ENCODE data around the gene PRDM5. TPM values are rescaled to one million over a fixed set of nuclear protein-coding genes. Genes with fewer than 3 reads are reported as not detected.

Gene PRDM5
- total and polyA plus RNA-seq, 2 of the 13 experiments (the other 11 are each of a cell fraction or from before 2014, with no cell fraction given) = not detected

GRCh38 chr4:120853161-120853935, 69.2 kb downstream of the PRDM5 start:
- no peak for FAIRE-seq
- Histone ChIP-seq H3K4me3 (replicated peaks in 1 of 3; ENCODE audit: insufficient read depth in 1 of 3, low read depth in 2 of 3, low read length in 3 of 3) (no peak overlapping the region), H3K79me2 (ENCODE audit: insufficient read depth, low read length) (no peaks in the 10 kb centered on the region), H2AFZ (ENCODE audit: low read length) (no peak overlapping the region), H3K27me3 (ENCODE audit: control insufficient read depth in 1 of 2, insufficient read depth in 2 of 2, low read length in 2 of 2) (no peaks in the 10 kb centered on the region), H3K9me3 (ENCODE audit: low read length) (no peaks in the 10 kb centered on the region), H3K36me3 (replicated peaks in 1 of 2; ENCODE audit: control insufficient read depth in 1 of 2, insufficient read depth in 2 of 2, low read length in 2 of 2) (no peaks in the 10 kb centered on the region), H3K4me1 (ENCODE audit: insufficient read depth, low read length) (no peaks in the 10 kb centered on the region), H4K20me1 (ENCODE audit: insufficient read depth, low read length) (no peaks in the 10 kb centered on the region), H3K4me2 (ENCODE audit: low read depth, low read length) (no peak overlapping the region), H3K27ac (ENCODE audit: extremely low read length, insufficient read depth, low read length) (no peak overlapping the region), H3K9ac (ENCODE audit: insufficient read depth, low read depth, low read length) (no peak overlapping the region)
- no peak for ATAC-seq
- intact Hi-C loops (cut with micrococcal nuclease; ENCODE audit: unreplicated experiment) = no loop called here
- 9% methylated on average over 7 of the region's 7 CpGs for WGBS (ENCODE audit: low lambda C conversion rate)
- DNase-seq (ENCODE audit: low spot score) = no peak
- in situ Hi-C loops (cut with HindIII; ENCODE audit: extremely low pct_ligation_motif_present, low pct_unique_long_range_greater_than_20kb) = no loop called here
- ChIA-PET CTCF (ENCODE audit: low intra/inter-chr PET ratio, low total read pairs) (no interaction called here), POLR2A (no interaction called here)
- no TSS peak for BruUV-seq (replicated peaks)
- TF ChIP-seq TERF1 (CRISPR knock-in tag; IDR thresholded peaks at IDR 0.05) (no peak), HOXA5 (CRISPR knock-in tag; IDR thresholded peaks at IDR 0.05) (no peak), GMEB2 (CRISPR knock-in tag; IDR thresholded peaks at IDR 0.05; ENCODE audit: low read depth) (no peak), HNRNPH1 (optimal IDR thresholded peaks at IDR 0.05; ENCODE audit: low read depth, low read length) (no peak), ZNF619 (CRISPR knock-in tag; IDR thresholded peaks at IDR 0.05) (no peak), NFYC (CRISPR knock-in tag; IDR thresholded peaks at IDR 0.05) (no peak), CBX1 (IDR thresholded peaks at IDR 0.05; ENCODE audit: low read depth) (no peak), PCBP1 (IDR thresholded peaks at IDR 0.05; ENCODE audit: borderline replicate concordance, low read depth, low read length) (no peak), SKI (IDR thresholded peaks at IDR 0.05; ENCODE audit: partially characterized antibody) (no peak), ZNF101 (CRISPR knock-in tag; IDR thresholded peaks at IDR 0.05; ENCODE audit: borderline replicate concordance, low read depth) (no peak), CTCF (CRISPR knock-in tag; IDR thresholded peaks at IDR 0.05) (no peak), RBFOX2 (IDR thresholded peaks at IDR 0.05; ENCODE audit: low read depth, low read length) (no peak), GATAD2A (CRISPR knock-in tag; IDR thresholded peaks at IDR 0.05) (no peak), ZNF431 (CRISPR knock-in tag; IDR thresholded peaks at IDR 0.05; ENCODE audit: borderline replicate concordance, low read depth) (no peak)
